Measurements from ENCODE around the gene BICD2.
"Not testable (repeated sequence)": the region's sequence is repeated elsewhere in the genome, so short reads cannot be mapped to it uniquely, and the experiment has no call there.

The BICD2 gene

GRCh38 chr9:92770360-92770995 is 5.8 kb upstream of the BICD2 start:
- DNase-seq (ENCODE audit: low read depth), result no peak

GRCh38 chr9:92769990-92770359 is 5.3 kb upstream of the BICD2 start:
- DNase-seq (ENCODE audit: low read depth), result no peak

- no peak for DNase-seq (ENCODE audit: low read depth)
Measured at GRCh38 chr9:92769286-92769685, 4.7 kb upstream of the BICD2 start.

GRCh38 chr9:92768816-92769215 is 4.2 kb upstream of the BICD2 start:
- DNase-seq (ENCODE audit: low read depth), result not testable (repeated sequence)

- DNase-seq (ENCODE audit: low read depth), result no peak
Measured at GRCh38 chr9:92767066-92768054, 2.7 kb upstream of the BICD2 start.

GRCh38 chr9:92764988-92765936 is 629 bp upstream of the BICD2 start:
- DNase-seq (ENCODE audit: low read depth), result peak; percentile 96

GRCh38 chr9:92763721-92764380 is 782 bp downstream of the BICD2 start:
- DNase-seq (ENCODE audit: low read depth), result peak; percentile 16

- DNase-seq (ENCODE audit: low read depth), result no peak
Measured at GRCh38 chr9:92762781-92763708, 1.6 kb downstream of the BICD2 start.

GRCh38 chr9:92762196-92762595 is 2.4 kb downstream of the BICD2 start:
- DNase-seq (ENCODE audit: low read depth), result no peak

- no peak for DNase-seq (ENCODE audit: low read depth)
Measured at GRCh38 chr9:92761686-92762085, 2.9 kb downstream of the BICD2 start.

GRCh38 chr9:92760494-92760893 is 4.1 kb downstream of the BICD2 start:
- no peak for DNase-seq (ENCODE audit: low read depth)

GRCh38 chr9:92760070-92760469 is 4.6 kb downstream of the BICD2 start:
- no peak for DNase-seq (ENCODE audit: low read depth)

- DNase-seq (ENCODE audit: low read depth), result no peak
Measured at GRCh38 chr9:92759446-92759845, 5.2 kb downstream of the BICD2 start.

- DNase-seq (ENCODE audit: low read depth), result no peak
Measured at GRCh38 chr9:92756792-92757191, 7.8 kb downstream of the BICD2 start.

GRCh38 chr9:92754091-92754745 is 10.4 kb downstream of the BICD2 start:
- DNase-seq (ENCODE audit: low read depth), result no peak

GRCh38 chr9:92752812-92753404 is 11.7 kb downstream of the BICD2 start:
- no peak for DNase-seq (ENCODE audit: low read depth)

GRCh38 chr9:92749934-92750315 is 14.7 kb downstream of the BICD2 start:
- DNase-seq (ENCODE audit: low read depth), result no peak

- DNase-seq (ENCODE audit: low read depth), result no peak
Measured at GRCh38 chr9:92749071-92749933, 15.3 kb downstream of the BICD2 start.

- no peak for DNase-seq (ENCODE audit: low read depth)
Measured at GRCh38 chr9:92748233-92748497, 16.5 kb downstream of the BICD2 start.
